Stimulated activated naive CD4-positive, alpha-beta T cell treated with Interleukin-2 at 50 U/mL for 16 hours (primary cell): ENCODE results near the gene HSD17B8.
A peak's percentile ranks its signal among the peaks of the same experiment; 100 is the strongest.

Experiments used
- DNase-seq: peaks from one replicate; lab custom pipeline; 2025; lab: John Stamatoyannopoulos, UW

HSD17B8 gene

GRCh38 chr6:33241968-33242367 lies 37.5 kb downstream of the HSD17B8 start:
- DNase-seq, result no peak

GRCh38 chr6:33243476-33243875 lies 39.0 kb downstream of the HSD17B8 start:
- no peak for DNase-seq

GRCh38 chr6:33247977-33248642 lies 43.7 kb downstream of the HSD17B8 start:
- peak; percentile 88 for DNase-seq

- DNase-seq, result no peak
Measured at GRCh38 chr6:33248643-33248931, 44.1 kb downstream of the HSD17B8 start.

GRCh38 chr6:33248932-33249731 lies 44.7 kb downstream of the HSD17B8 start:
- DNase-seq, result peak; percentile 98

- no peak for DNase-seq
Measured at GRCh38 chr6:33249732-33250630, 45.5 kb downstream of the HSD17B8 start.

GRCh38 chr6:33250731-33251130 lies 46.3 kb downstream of the HSD17B8 start:
- DNase-seq, result no peak

- no peak for DNase-seq
Measured at GRCh38 chr6:33251395-33252012, 47.0 kb downstream of the HSD17B8 start.

- no peak for DNase-seq
Measured at GRCh38 chr6:33252759-33253158, 48.3 kb downstream of the HSD17B8 start.

- DNase-seq, result no peak
Measured at GRCh38 chr6:33254591-33254990, 50.1 kb downstream of the HSD17B8 start.
